Ovary (tissue), 3 donors: ENCODE results near the gene LMX1A.

Source experiments
- CTCF ChIP-seq, 3 donors: fragments of 450-650 bp in 2 of 3; fragments of 200-600 bp in 1 of 3; IDR thresholded peaks; one replicate each; pipeline versions ENCODE4 v1.5.1 to v1.8.0; 2016 to 2022; ENCODE audit warnings: antibody characterized with exemption in 3 of 3, mild to moderate bottlenecking in 1 of 3
- EP300 ChIP-seq: sonication (generic); formaldehyde crosslinking; IDR thresholded peaks from one replicate; pipeline ENCODE4 v1.6.1; 2017; ENCODE audit warnings: antibody characterized with exemption
- POLR2A ChIP-seq: fragments of 450-650 bp; IDR thresholded peaks from one replicate; pipeline ENCODE4 v1.6.1; 2017; ENCODE audit warnings: antibody characterized with exemption, mild to moderate bottlenecking, moderate library complexity
- donor health status: DM: no; HTN: no; CAD: no.

DNA sequence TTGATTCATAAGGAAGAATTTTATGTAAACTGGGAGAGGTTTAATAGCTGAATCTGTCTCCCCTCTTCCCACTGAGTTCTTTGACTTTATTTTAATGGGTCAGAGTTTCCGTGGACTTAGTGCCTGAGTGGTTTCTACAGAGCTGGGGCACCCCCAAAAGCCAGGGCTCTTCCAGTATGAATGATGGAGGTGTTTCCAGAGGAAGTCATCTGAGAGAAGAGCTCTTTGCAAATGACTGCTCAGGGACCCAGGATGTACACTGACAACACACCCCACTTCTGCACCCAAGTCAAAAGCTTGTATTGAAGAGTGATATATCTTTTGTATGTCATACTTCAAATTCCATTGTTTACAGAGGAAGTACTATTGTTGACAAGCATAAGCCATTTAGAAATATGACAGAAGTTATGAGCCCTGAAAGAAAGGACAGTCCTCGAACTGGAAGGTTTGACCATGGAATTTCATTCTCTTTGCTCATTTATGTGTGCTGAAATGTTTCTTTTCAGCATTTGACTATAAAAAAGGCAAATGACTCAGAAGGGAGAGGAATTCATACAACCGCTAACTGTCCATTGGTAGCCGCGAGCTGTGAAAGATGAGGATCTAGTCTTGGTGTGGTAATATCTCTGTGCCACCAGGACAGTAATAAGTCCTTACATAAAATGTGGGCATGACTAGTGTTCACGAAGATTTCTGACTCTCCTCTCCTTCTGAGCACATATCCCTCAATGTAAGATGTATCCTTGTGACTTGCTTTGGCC is 25.4 kb upstream of the LMX1A start:
- TF ChIP-seq CTCF (IDR thresholded peaks at IDR 0.05) (no peak), POLR2A (no peak), EP300 (no peak)
